IMR-90 (cell line): ENCODE data around the gene PXN. TPM values are rescaled to one million over a fixed set of nuclear protein-coding genes. Genes with fewer than 3 reads are reported as not detected.
A peak's percentile ranks its signal among the peaks of the same experiment; 100 is the strongest.

Experiments
- ATAC-seq: fragments of 200-7000 bp; cut with Tn5 transposase; 2 replicates; pipeline ENCODE4 v1.9.1; 2020; ENCODE audit warnings: low read depth, mild to moderate bottlenecking, moderate library complexity
- BruUV-seq: library from RNA; stranded (reverse); fragments of 400-500 nt; replicated peaks from 2 replicates; lab custom pipeline; 2021; lab: Mats Ljungman, UMichigan
- CTCF ChIA-PET: fragments of 300-600 bp; formaldehyde crosslinking; extraction: SDS; loops from one replicate; lab custom pipeline; 2021; ENCODE audit warnings: antibody characterized with exemption; lab: Yijun Ruan, JAX
- POLR2A ChIA-PET: fragments of 300-600 bp; sonication (Branson Sonifier 250); formaldehyde crosslinking; loops from one replicate; lab custom pipeline; 2022; ENCODE audit warnings: antibody characterized with exemption; ENCODE audit not compliant: unreplicated experiment; lab: Charles Lee
- DNase-seq: peaks from one replicate; pipeline ENCODE4 v3.0.0; 2013
- H2AFZ ChIP-seq: replicated peaks from 2 replicates; pipeline ENCODE3; 2013; ENCODE audit warnings: low read length, mild to moderate bottlenecking; ENCODE audit not compliant: poor library complexity
- H2AK5ac ChIP-seq: 2 replicates; pipeline ENCODE4 v1.6.1; 2013; ENCODE audit warnings: low read depth, low read length, inconsistent platforms
- H2AK9ac ChIP-seq: replicated peaks from 2 replicates; pipeline ENCODE3; 2013; ENCODE audit warnings: mild to moderate bottlenecking, low read depth, low read length, moderate library complexity; ENCODE audit not compliant: poor library complexity
- H2BK120ac ChIP-seq: 2 replicates; pipeline ENCODE4 v1.6.1; 2013; ENCODE audit warnings: low read depth, low read length, inconsistent platforms
- H2BK15ac ChIP-seq: 3 replicates; pipeline ENCODE4 v1.6.1; 2013; ENCODE audit warnings: low read depth, low read length, inconsistent platforms
- H2BK20ac ChIP-seq: 2 replicates; pipeline ENCODE4 v1.6.1; 2013; ENCODE audit warnings: low read depth, mild to moderate bottlenecking, inconsistent platforms, low read length, moderate library complexity
- H2BK5ac ChIP-seq: 2 replicates; pipeline ENCODE4 v1.6.1; 2013; ENCODE audit warnings: mild to moderate bottlenecking, low read depth, low read length, inconsistent platforms; ENCODE audit not compliant: poor library complexity, severe bottlenecking
- H3K14ac ChIP-seq: replicated peaks from 2 replicates; pipeline ENCODE4 v1.6.1; 2013; ENCODE audit warnings: low read depth, low read length, inconsistent platforms
- H3K18ac ChIP-seq: 2 replicates; pipeline ENCODE4 v1.6.1; 2013; ENCODE audit warnings: low read depth, low read length, control low read depth
- H3K23ac ChIP-seq: 2 replicates; pipeline ENCODE4 v1.6.1; 2013; ENCODE audit warnings: low read depth, low read length, inconsistent platforms
- H3K27ac ChIP-seq: 2 replicates; pipeline ENCODE4 v1.5.1; 2013; ENCODE audit warnings: mild to moderate bottlenecking, control low read depth, low read length; ENCODE audit not compliant: insufficient read depth
- H3K27me3 ChIP-seq: 2 replicates; pipeline ENCODE4 v1.6.1; 2013; ENCODE audit warnings: low read length; ENCODE audit not compliant: control insufficient read depth, insufficient read depth
- H3K36me3 ChIP-seq: 2 replicates; pipeline ENCODE4 v1.6.1; 2013; ENCODE audit warnings: low read length, mixed read lengths; ENCODE audit not compliant: control insufficient read depth, insufficient read depth
- H3K4ac ChIP-seq: 2 replicates; pipeline ENCODE4 v1.6.1; 2013; ENCODE audit warnings: low read depth, low read length, inconsistent platforms
- H3K4me1 ChIP-seq: 2 replicates; pipeline ENCODE4 v1.6.1; 2013; ENCODE audit warnings: low read length, mixed read lengths; ENCODE audit not compliant: control insufficient read depth, insufficient read depth
- H3K4me2 ChIP-seq: 2 replicates; pipeline ENCODE4 v1.6.1; 2013; ENCODE audit warnings: low read depth, mild to moderate bottlenecking, control low read depth, low read length, moderate library complexity
- H3K4me3 ChIP-seq: 2 replicates; pipeline ENCODE4 v1.5.1; 2013; ENCODE audit warnings: low read depth, mild to moderate bottlenecking, control low read depth, low read length, moderate library complexity; ENCODE audit not compliant: insufficient read depth
- H3K56ac ChIP-seq: 2 replicates; pipeline ENCODE4 v1.6.1; 2013; ENCODE audit warnings: low read length, inconsistent platforms; ENCODE audit not compliant: insufficient read depth; ENCODE audit errors: extremely low read depth
- H3K79me1 ChIP-seq, 2 experiments: 2 replicates each; pipeline ENCODE4 v1.6.1; 2013; ENCODE audit warnings: low read length in 2 of 2, inconsistent platforms in 1 of 2, low read depth in 1 of 2
- H3K9ac ChIP-seq: 2 replicates; pipeline ENCODE4 v1.6.1; 2013; ENCODE audit warnings: low read depth, low read length, control low read depth
- H3K9me1 ChIP-seq: 2 replicates; pipeline ENCODE4 v1.6.1; 2013; ENCODE audit warnings: low read length, inconsistent platforms; ENCODE audit not compliant: insufficient read depth
- H3K9me3 ChIP-seq: 2 replicates; pipeline ENCODE4 v1.6.1; 2013; ENCODE audit warnings: low read length; ENCODE audit not compliant: control insufficient read depth, insufficient read depth
- H4K20me1 ChIP-seq: 2 replicates; pipeline ENCODE4 v1.6.1; 2013; ENCODE audit warnings: low read length, inconsistent platforms; ENCODE audit not compliant: insufficient read depth
- H4K5ac ChIP-seq: 2 replicates; pipeline ENCODE4 v1.6.1; 2013; ENCODE audit warnings: mild to moderate bottlenecking, low read depth, low read length, control low read depth
- H4K8ac ChIP-seq, 2 experiments: 2 replicates each; pipeline ENCODE4 v1.6.1; 2013; ENCODE audit warnings: low read depth in 2 of 2, low read length in 2 of 2, control low read depth in 1 of 2, inconsistent platforms in 1 of 2
- H4K91ac ChIP-seq: 2 replicates; pipeline ENCODE4 v1.6.1; 2013; ENCODE audit warnings: low read depth, low read length, inconsistent platforms; ENCODE audit not compliant: insufficient read depth
- NFE2L2 ChIP-seq: fragments of 150-350 bp; IDR thresholded peaks from 2 replicates; pipeline ENCODE4 v1.6.1; 2016; ENCODE audit warnings: low read depth, mild to moderate bottlenecking, low read length
- POLR2A ChIP-seq: IDR thresholded peaks from 2 replicates; pipeline ENCODE4 v1.6.1; 2012; ENCODE audit warnings: mild to moderate bottlenecking, low read depth, low read length
- RCOR1 ChIP-seq: IDR thresholded peaks from 2 replicates; pipeline ENCODE4 v1.6.1; 2012; ENCODE audit warnings: mild to moderate bottlenecking, low read length, improper control_type of control experiment; ENCODE audit not compliant: insufficient replicate concordance
- WGBS, 2 experiments: methylation state at CpG; one replicate each; pipeline versions ENCODE4 v1.1.5 to v1.1.7; 2013; ENCODE audit warnings: missing lambda C conversion rate in 2 of 2; ENCODE audit not compliant: insufficient read length in 1 of 2; ENCODE audit errors: extremely low coverage in 2 of 2; 5-methylcytosine and 5-hydroxymethylcytosine counted together
- dilution Hi-C: fragments of 300-500 bp; cut with HindIII; formaldehyde crosslinking; loops from one replicate; pipeline ENCODE4 v1.14.3; 2018; ENCODE audit warnings: low sequenced_read_pairs; ENCODE audit not compliant: unreplicated experiment
- in situ Hi-C: fragments of 300-500 bp; cut with MboI; formaldehyde crosslinking; loops from 3 replicates; pipeline ENCODE4 v1.14.3; 2019; ENCODE audit warnings: low sequenced_read_pairs, inconsistent platforms, mixed read lengths
- intact Hi-C: fragments of 100-400 bp; cut with micrococcal nuclease; formaldehyde crosslinking; loops from 2 replicates; pipeline ENCODE4 v1.10.0; 2022
- polyA plus RNA-seq, 3 experiments: library from polyadenylated mRNA; depleted of rRNA; stranded (reverse); fragments of >200 nt; gene quantifications; 2 replicates each; pipeline ENCODE4 v1.2.3, GENCODE V29; 2012; ENCODE audit warnings: low replicate concordance in 1 of 3
- total RNA-seq: library from RNA; depleted of rRNA; stranded (reverse); fragments of >200 nt; gene quantifications from 2 replicates; pipeline ENCODE4 v1.2.3, GENCODE V29; 2012

PXN gene
- total and polyA plus RNA-seq, 2 of the 4 experiments (the other 2 are of a cell fraction): 46.6 to 134 TPM

DNA sequence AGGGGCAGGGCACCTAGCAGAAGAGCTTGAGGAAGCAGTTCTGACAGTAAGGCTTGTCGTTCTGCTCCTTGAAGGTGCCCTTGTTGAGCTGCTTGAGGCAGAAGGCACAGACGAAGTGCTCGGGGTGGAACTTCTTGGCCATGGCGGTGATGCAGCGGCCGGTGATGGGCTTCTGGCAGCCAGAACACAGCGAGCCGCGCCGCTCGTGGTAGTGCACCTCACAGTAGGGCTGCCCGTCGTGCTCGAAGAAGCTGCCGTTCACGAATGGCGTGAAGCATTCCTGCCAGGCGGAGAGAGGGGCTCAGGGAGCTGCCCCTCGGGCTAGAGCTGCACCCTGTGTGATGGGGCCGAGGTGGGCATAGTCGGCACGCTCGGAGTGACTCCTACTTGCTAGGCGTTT, 53.2 kb downstream of the PXN start:
- DNase-seq: no peak
- Histone ChIP-seq H3K79me1 (peaks cover 10 to 42% of the 10 kb centered on the region in 2 experiments; a peak in 3 of 4 replicates), H2BK15ac (no peak overlapping the region), H3K4me3 (no peak overlapping the region), H2AFZ (peak overlapping the region; percentile 8), H3K18ac (no peak overlapping the region), H3K27ac (no peak overlapping the region), H2AK9ac (no peak overlapping the region), H2BK20ac (no peak overlapping the region), H3K9me1 (no peaks in the 10 kb centered on the region), H3K4me1 (no peaks in the 10 kb centered on the region), H2BK120ac (no peak overlapping the region), H2BK5ac (no peak overlapping the region), H4K20me1 (no peaks in the 10 kb centered on the region; the same call in 1 of the 2 replicates), H3K9me3 (no peaks in the 10 kb centered on the region), H4K5ac (no peak overlapping the region), H3K56ac (no peak overlapping the region), H3K27me3 (no peaks in the 10 kb centered on the region), H3K4ac (no peak overlapping the region), H4K91ac (no peak overlapping the region), H3K14ac (no peak overlapping the region), H3K9ac (no peak overlapping the region), H4K8ac (no peak overlapping the region), H2AK5ac (no peak overlapping the region), H3K4me2 (no peak overlapping the region), H3K23ac (no peak overlapping the region), H3K36me3 (peaks cover 60% of the 10 kb centered on the region)
- ATAC-seq: no peak
- no TSS peak for BruUV-seq
- in situ Hi-C loops (no loop called here), intact Hi-C loops (no loop called here), dilution Hi-C loops (no loop called here)
- no peak for TF ChIP-seq NFE2L2
- no peak for TF ChIP-seq POLR2A
- no peak for TF ChIP-seq RCOR1
- 96% methylated on average over 12 of the region's 24 CpGs; no CpG with 5 or more reads in 1 of the 2 experiments for WGBS, 2 experiments
- ChIA-PET POLR2A (interaction anchor here (1.1 kb wide), 1 partner anchor 11 kb away, joined by 4 read pairs; the partner anchor contains the start of gene RPLP0), CTCF (interaction anchor here (1.1 kb wide), 1 partner anchor 53 kb away, joined by 4 read pairs; the partner anchor contains the start of gene PXN)
